GM18499 (cell line): ENCODE measurements around the gene NPTX1.

Experiments used
- ATAC-seq: cut with Tn5 transposase; IDR thresholded peaks from one replicate; pipeline ENCODE4 v1.9.1; 2021; ENCODE audit warnings: moderate number of reproducible peaks; ENCODE audit not compliant: insufficient read depth, unreplicated experiment

The NPTX1 gene

GRCh38 chr17:80430446-80431245, 45.8 kb downstream of the NPTX1 start:
- no peak for ATAC-seq

GRCh38 chr17:80429356-80430275, 46.8 kb downstream of the NPTX1 start:
- no peak for ATAC-seq

GRCh38 chr17:80428796-80429195, 47.6 kb downstream of the NPTX1 start:
- ATAC-seq, result no peak

- ATAC-seq, result no peak
Observed at GRCh38 chr17:80428363-80428762, 48.0 kb downstream of the NPTX1 start.

GRCh38 chr17:80427366-80428282, 48.8 kb downstream of the NPTX1 start:
- ATAC-seq, result no peak

- ATAC-seq, result no peak
Observed at GRCh38 chr17:80426671-80427326, 49.6 kb downstream of the NPTX1 start.

- ATAC-seq, result no peak
Observed at GRCh38 chr17:80425835-80426426, 50.5 kb downstream of the NPTX1 start.

GRCh38 chr17:80424878-80425765, 51.3 kb downstream of the NPTX1 start:
- no peak for ATAC-seq

GRCh38 chr17:80424261-80424660, 52.1 kb downstream of the NPTX1 start:
- no peak for ATAC-seq

GRCh38 chr17:80423536-80424225, 52.7 kb downstream of the NPTX1 start:
- no peak for ATAC-seq

GRCh38 chr17:80422981-80423380, 53.4 kb downstream of the NPTX1 start:
- ATAC-seq, result no peak

GRCh38 chr17:80422276-80422675, 54.1 kb downstream of the NPTX1 start:
- ATAC-seq, result no peak

- ATAC-seq, result no peak
Observed at GRCh38 chr17:80421381-80422090, 54.9 kb downstream of the NPTX1 start.

- no peak for ATAC-seq
Observed at GRCh38 chr17:80419255-80419654, 57.2 kb downstream of the NPTX1 start.

GRCh38 chr17:80418589-80418988, 57.8 kb downstream of the NPTX1 start:
- no peak for ATAC-seq
